Measurements from ENCODE around the gene MATCAP1.
A peak's percentile ranks its signal among the peaks of the same experiment; 100 is the strongest.

MATCAP1 gene

GRCh38 chr16:67183627-67184452, at the start of gene MATCAP1:
Gene MATCAP1, minus strand, starts transcription at chr16:67183963. Its CDS starts 3,353 bp downstream, at chr16:67180610.
- DNase-seq: peak; percentile 96 to 97

GRCh38 chr16:67230809-67231660, 47.3 kb upstream of the MATCAP1 start:
- no peak for DNase-seq

GRCh38 chr16:67229906-67230808, 46.4 kb upstream of the MATCAP1 start:
- DNase-seq: no peak

GRCh38 chr16:67228905-67229304, 45.1 kb upstream of the MATCAP1 start:
- no peak for DNase-seq

GRCh38 chr16:67228034-67228785, 44.4 kb upstream of the MATCAP1 start:
- DNase-seq: no peak

- DNase-seq: no peak
These were observed 43.8 kb upstream of the MATCAP1 start for GRCh38 chr16:67227567-67227921.

- peak; percentile 91 to 95 for DNase-seq
These were observed 43.2 kb upstream of the MATCAP1 start, which contains the start of gene TMEM208 for GRCh38 chr16:67226804-67227566. Gene TMEM208, plus strand, starts transcription at chr16:67227130. Its CDS starts 89 bp downstream, at chr16:67227219.

- DNase-seq: no peak
These were observed 42.6 kb upstream of the MATCAP1 start for GRCh38 chr16:67226295-67226803.

- DNase-seq: no peak
These were observed 40.2 kb upstream of the MATCAP1 start for GRCh38 chr16:67223992-67224391.

GRCh38 chr16:67216612-67217490, 33.1 kb upstream of the MATCAP1 start:
- DNase-seq: peak; percentile 59 to 67

GRCh38 chr16:67215706-67216105, 31.9 kb upstream of the MATCAP1 start:
- no peak for DNase-seq

GRCh38 chr16:67213197-67214019, 29.6 kb upstream of the MATCAP1 start:
- DNase-seq: no peak

- peak in 1 of 2 experiments; percentile 4 for DNase-seq
These were observed 29.0 kb upstream of the MATCAP1 start for GRCh38 chr16:67212766-67213165.

- DNase-seq: no peak
These were observed 27.9 kb upstream of the MATCAP1 start for GRCh38 chr16:67211674-67212073.

GRCh38 chr16:67210069-67210937, 26.5 kb upstream of the MATCAP1 start:
- no peak for DNase-seq

GRCh38 chr16:67209565-67209964, 25.8 kb upstream of the MATCAP1 start:
- DNase-seq: no peak

GRCh38 chr16:67208154-67208896, 24.6 kb upstream of the MATCAP1 start:
- DNase-seq: no peak
